B cell (primary cell): ENCODE results near the gene USB1. TPM values are rescaled to one million over a fixed set of nuclear protein-coding genes. Genes with fewer than 3 reads are reported as not detected.

Source experiments
- ATAC-seq: fragments of 200-7000 bp; cut with Tn5 transposase; one replicate; pipeline ENCODE4 v1.10.0; 2021; ENCODE audit warnings: low read depth, mild to moderate bottlenecking, moderate number of reproducible peaks, moderate library complexity
- CTCF ChIA-PET: fragments of 350-600 bp; sonication (Branson Sonifier 250); formaldehyde crosslinking; loops from one replicate; lab custom pipeline; 2021; ENCODE audit warnings: antibody characterized with exemption, inconsistent platforms; lab: Charles Lee
- POLR2A ChIA-PET: fragments of 350-600 bp; sonication (Branson Sonifier 250); formaldehyde crosslinking; loops from one replicate; lab custom pipeline; 2021; ENCODE audit warnings: antibody characterized with exemption; lab: Charles Lee
- DNase-seq: peaks from one replicate; pipeline ENCODE4 v3.0.0; 2013
- H2AFZ ChIP-seq: 2 replicates; pipeline ENCODE4 v1.6.1; 2012; ENCODE audit warnings: mild to moderate bottlenecking, low read depth, low read length; ENCODE audit not compliant: insufficient read depth, poor library complexity, severe bottlenecking
- H3K27ac ChIP-seq, 2 donors: 1 replicate in 1 of 2; 2 replicates in 1 of 2; pipeline ENCODE4 v1.5.1; 2012 to 2013; ENCODE audit warnings: low read length in 2 of 2, mild to moderate bottlenecking in 2 of 2, moderate library complexity in 1 of 2
- H3K27me3 ChIP-seq, 4 experiments: fragments of 200-600 bp in 1 of 4; sonication (generic) in 1 of 4; replicated peaks in 1 of 4; 1 replicate in 2 of 4; 2 replicates in 2 of 4; pipeline versions ENCODE4 v1.6.1 to v1.7.0; 2013 to 2016; ENCODE audit warnings: low read length in 3 of 4, mild to moderate bottlenecking in 2 of 4, mixed read lengths in 1 of 4, moderate library complexity in 1 of 4; ENCODE audit not compliant: insufficient read depth in 4 of 4, control insufficient read depth in 3 of 4; ENCODE audit errors: control extremely low read depth in 1 of 4
- H3K36me3 ChIP-seq, 2 experiments: replicated peaks in 1 of 2; 1 replicate in 1 of 2; 2 replicates in 1 of 2; pipeline versions ENCODE4 v1.6.1 to v1.7.1; 2013; ENCODE audit warnings: low read length in 1 of 2; ENCODE audit not compliant: insufficient read depth in 2 of 2, control insufficient read depth in 1 of 2; ENCODE audit errors: control extremely low read depth in 1 of 2, extremely low read depth in 1 of 2
- H3K4me1 ChIP-seq, 2 donors: fragments of 200-600 bp in 1 of 2; sonication (generic) in 1 of 2; 1 replicate in 1 of 2; 2 replicates in 1 of 2; pipeline versions ENCODE4 v1.5.1 to v1.6.1; 2013 to 2017; ENCODE audit warnings: low read length in 2 of 2; ENCODE audit not compliant: control insufficient read depth in 2 of 2, insufficient read depth in 2 of 2
- H3K4me2 ChIP-seq: replicated peaks from 2 replicates; pipeline ENCODE3; 2012; ENCODE audit warnings: mild to moderate bottlenecking, low read depth, low read length; ENCODE audit not compliant: poor library complexity, severe bottlenecking
- H3K4me3 ChIP-seq, 5 experiments: fragments of 200-600 bp in 1 of 5; sonication (generic) in 1 of 5; 1 replicate in 3 of 5; 2 replicates in 2 of 5; pipeline versions ENCODE4 v1.5.1 to v1.7.0; 2011 to 2016; ENCODE audit warnings: low read length in 4 of 5, mild to moderate bottlenecking in 4 of 5, low read depth in 2 of 5, control low read depth in 1 of 5, moderate library complexity in 1 of 5; ENCODE audit not compliant: insufficient read depth in 1 of 5; ENCODE audit errors: control extremely low read depth in 1 of 5, extremely low read depth in 1 of 5
- H3K79me2 ChIP-seq: fragments of 200-600 bp; sonication (generic); one replicate; pipeline ENCODE4 v1.6.0; 2016; ENCODE audit warnings: low read length; ENCODE audit not compliant: control insufficient read depth, insufficient read depth
- H3K9ac ChIP-seq: fragments of 200-600 bp; sonication (generic); 2 replicates; pipeline ENCODE4 v1.6.1; 2017; ENCODE audit warnings: mild to moderate bottlenecking, low read length, moderate library complexity
- H3K9me3 ChIP-seq, 3 donors: one replicate each; pipeline versions ENCODE4 v1.6.1 to v1.7.1; 2013; ENCODE audit warnings: low read length in 2 of 3; ENCODE audit not compliant: control insufficient read depth in 2 of 3, insufficient read depth in 1 of 3; ENCODE audit errors: control extremely low read depth in 1 of 3
- H4K20me1 ChIP-seq: 2 replicates; pipeline ENCODE4 v1.6.0; 2012; ENCODE audit warnings: mild to moderate bottlenecking, low read length; ENCODE audit not compliant: insufficient read depth, control insufficient read depth, poor library complexity, severe bottlenecking
- H3K27ac Mint-ChIP-seq: one replicate; pipeline ENCODE4 v1.8.0; 2021; ENCODE audit warnings: mixed read lengths
- H3K27me3 Mint-ChIP-seq: one replicate; pipeline ENCODE4 v1.8.0; 2021; ENCODE audit warnings: mixed read lengths
- H3K4me1 Mint-ChIP-seq: one replicate; pipeline ENCODE4 v1.8.0; 2021; ENCODE audit warnings: mixed read lengths
- H3K4me3 Mint-ChIP-seq: one replicate; pipeline ENCODE4 v1.8.0; 2021; ENCODE audit warnings: mixed read lengths
- H3K9me3 Mint-ChIP-seq: one replicate; pipeline ENCODE4 v1.8.0; 2022; ENCODE audit warnings: mixed read lengths; ENCODE audit not compliant: insufficient read depth
- CTCF ChIP-seq: fragments of 200-600 bp; IDR thresholded peaks from one replicate; pipeline ENCODE4 v1.8.0; 2022; ENCODE audit warnings: antibody characterized with exemption, mild to moderate bottlenecking
- EZH2 ChIP-seq: IDR thresholded peaks from 2 replicates; pipeline ENCODE4 v1.6.1; 2012; ENCODE audit warnings: borderline replicate concordance, low read depth, mild to moderate bottlenecking, moderate library complexity, low read length; ENCODE audit not compliant: insufficient read depth, poor library complexity, severe bottlenecking
- WGBS: methylation state at CpG from one replicate; pipeline ENCODE4 v1.1.5; 2013; ENCODE audit warnings: missing lambda C conversion rate; ENCODE audit not compliant: insufficient coverage; 5-methylcytosine and 5-hydroxymethylcytosine counted together
- intact Hi-C: fragments of 100-400 bp; cut with micrococcal nuclease; formaldehyde crosslinking; loops from one replicate; pipeline ENCODE4 v1.10.0; 2022
- polyA plus RNA-seq: library from polyadenylated mRNA; depleted of rRNA; stranded (reverse); fragments of >200 nt; gene quantifications from 2 replicates; pipeline ENCODE4 v1.2.3, GENCODE V29; 2012
- total RNA-seq, 2 donors: library from RNA; stranded (reverse); fragments of 120-200 nt in 1 of 2; gene quantifications; 1 replicate in 1 of 2; 2 replicates in 1 of 2; pipeline versions ENCODE4 v1.2.3 to v1.2.4, GENCODE V29; 2013 to 2022

The USB1 gene
- total and polyA plus RNA-seq, 2 donors (not counting 1 experiment from before 2014, with no cell fraction given): 32.8 to 37.0 TPM

DNA sequence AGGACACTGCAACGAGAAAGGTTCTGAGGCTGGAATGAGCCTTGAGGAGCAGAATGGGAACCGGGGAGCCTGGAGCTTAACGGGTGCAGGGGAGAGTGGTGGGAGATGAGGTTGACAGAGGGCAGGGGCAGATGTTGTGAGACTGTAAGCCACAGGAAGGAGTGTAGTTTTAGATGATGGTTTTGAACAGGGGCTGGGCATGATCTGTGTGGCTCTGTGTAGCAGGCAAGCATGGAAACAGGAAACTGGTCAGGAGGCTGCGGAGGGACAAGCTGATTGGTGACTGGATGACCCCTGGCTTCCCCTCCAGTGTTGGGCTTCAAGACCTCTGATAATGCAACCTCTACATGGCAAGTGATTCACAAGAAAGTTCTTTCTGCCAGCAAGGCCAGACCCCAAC lies 28.9 kb upstream of the USB1 start:
- POLR2A ChIA-PET: no interaction called here
- TF ChIP-seq CTCF: no peak
- no peak for TF ChIP-seq EZH2
- Mint-ChIP-seq H3K4me3 (no peak overlapping the region), H3K4me1 (no peaks in the 10 kb centered on the region), H3K27ac (no peak overlapping the region), H3K9me3 (no peaks in the 10 kb centered on the region), H3K27me3 (peaks cover 28% of the 10 kb centered on the region)
- H3K27ac ChIP-seq: no peak overlapping the region
- no peaks in the 10 kb centered on the region for H3K27me3 ChIP-seq
- H3K4me1 ChIP-seq: no peaks in the 10 kb centered on the region
- no peaks in the 10 kb centered on the region for H4K20me1 ChIP-seq
- CTCF ChIA-PET: no interaction called here
- H3K4me2 ChIP-seq: no peak overlapping the region
- H3K79me2 ChIP-seq: no peaks in the 10 kb centered on the region
- no peaks in the 10 kb centered on the region for H3K36me3 ChIP-seq
- H3K4me3 ChIP-seq: no peak overlapping the region
- H2AFZ ChIP-seq: no peak overlapping the region
- WGBS: 62% methylated on average over 4 of the region's 4 CpGs
- ATAC-seq (no peak), DNase-seq (no peak)
- no peak overlapping the region for H3K9ac ChIP-seq
- intact Hi-C loops: no loop called here
- H3K9me3 ChIP-seq: no peaks in the 10 kb centered on the region

- no peak overlapping the region for H3K4me3 Mint-ChIP-seq
- H3K27ac Mint-ChIP-seq: no peak overlapping the region
- Histone ChIP-seq H3K27ac (no peak overlapping the region), H3K36me3 (no peaks in the 10 kb centered on the region), H3K79me2 (no peaks in the 10 kb centered on the region), H3K4me2 (no peak overlapping the region), H3K4me1 (no peaks in the 10 kb centered on the region), H2AFZ (no peak overlapping the region), H3K27me3 (peaks cover 0 to 3% (median 0%) of the 10 kb centered on the region in 4 experiments), H3K9me3 (no peaks in the 10 kb centered on the region), H3K4me3 (no peak overlapping the region), H4K20me1 (no peaks in the 10 kb centered on the region), H3K9ac (no peak overlapping the region)
- ChIA-PET POLR2A (no interaction called here), CTCF (no interaction called here)
- H3K27me3 Mint-ChIP-seq: peaks cover 29% of the 10 kb centered on the region
- ATAC-seq (no peak), DNase-seq (no peak)
- intact Hi-C loops: no loop called here
- WGBS: 92% methylated on average over 2 of the region's 2 CpGs
- TF ChIP-seq EZH2 (no peak), CTCF (no peak)
- H3K9me3 Mint-ChIP-seq: no peaks in the 10 kb centered on the region
- H3K4me1 Mint-ChIP-seq: no peaks in the 10 kb centered on the region
These were observed 24.8 kb upstream of the USB1 start for GRCh38 chr16:57976331-57976796.
